ENCODE results near the gene FOXS1. TPM values are rescaled to one million over a fixed set of nuclear protein-coding genes. Genes with fewer than 3 reads are reported as not detected.
"Not testable (repeated sequence)": the region's sequence is repeated elsewhere in the genome, so short reads cannot be mapped to it uniquely, and the experiment has no call there.

The FOXS1 gene
- total RNA-seq, 2 experiments from 2014 or later = not detected

DNA sequence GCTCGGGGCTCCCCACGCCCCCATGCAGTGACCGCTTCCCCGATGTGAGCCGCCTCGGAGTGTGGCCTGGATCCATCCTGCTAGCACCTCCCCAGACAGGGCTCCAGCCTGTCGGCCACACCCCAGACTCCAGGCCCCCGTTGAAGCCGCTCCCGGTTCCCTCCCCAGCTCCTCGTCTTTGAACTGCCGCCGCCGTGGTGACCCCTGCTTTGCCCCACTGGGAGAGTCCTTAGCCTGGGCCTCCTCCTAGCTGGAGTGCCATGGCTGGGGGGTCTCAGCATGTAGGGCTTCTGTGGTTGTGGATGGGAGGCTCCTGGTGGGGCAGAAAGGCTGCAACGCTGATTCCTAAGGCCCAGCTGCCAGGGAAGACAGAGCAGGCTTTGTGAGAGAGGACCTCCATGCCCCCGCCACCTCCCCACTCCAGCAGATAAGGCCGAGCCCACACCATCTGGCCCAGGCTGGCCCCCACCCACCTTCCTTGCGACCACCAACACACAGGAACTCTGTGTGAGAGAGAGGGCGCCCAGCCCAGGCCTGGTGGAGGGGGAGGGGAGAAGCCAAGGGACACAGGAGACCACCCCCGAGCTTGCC lies 11.4 kb downstream of the FOXS1 start:
- no peaks in the 10 kb centered on the region for H3K27me3 Mint-ChIP-seq
- ChIA-PET POLR2A (no interaction called here), CTCF (interaction anchor here (0.7 to 6.5 kb wide), 6 partner anchors 11 to 257 kb away, joined by 3 to 35 read pairs (median 4); no protein-coding TSS in a partner anchor)
- H3K4me3 Mint-ChIP-seq = no peak overlapping the region
- no peaks in the 10 kb centered on the region for H3K36me3 Mint-ChIP-seq (ENCODE audit: low read depth)
- no peaks in the 10 kb centered on the region for H3K9me3 Mint-ChIP-seq
- H3K4me1 Mint-ChIP-seq = peaks cover 26% of the 10 kb centered on the region
- H3K27ac Mint-ChIP-seq = no peak overlapping the region
- DNase-seq = no peak

DNA sequence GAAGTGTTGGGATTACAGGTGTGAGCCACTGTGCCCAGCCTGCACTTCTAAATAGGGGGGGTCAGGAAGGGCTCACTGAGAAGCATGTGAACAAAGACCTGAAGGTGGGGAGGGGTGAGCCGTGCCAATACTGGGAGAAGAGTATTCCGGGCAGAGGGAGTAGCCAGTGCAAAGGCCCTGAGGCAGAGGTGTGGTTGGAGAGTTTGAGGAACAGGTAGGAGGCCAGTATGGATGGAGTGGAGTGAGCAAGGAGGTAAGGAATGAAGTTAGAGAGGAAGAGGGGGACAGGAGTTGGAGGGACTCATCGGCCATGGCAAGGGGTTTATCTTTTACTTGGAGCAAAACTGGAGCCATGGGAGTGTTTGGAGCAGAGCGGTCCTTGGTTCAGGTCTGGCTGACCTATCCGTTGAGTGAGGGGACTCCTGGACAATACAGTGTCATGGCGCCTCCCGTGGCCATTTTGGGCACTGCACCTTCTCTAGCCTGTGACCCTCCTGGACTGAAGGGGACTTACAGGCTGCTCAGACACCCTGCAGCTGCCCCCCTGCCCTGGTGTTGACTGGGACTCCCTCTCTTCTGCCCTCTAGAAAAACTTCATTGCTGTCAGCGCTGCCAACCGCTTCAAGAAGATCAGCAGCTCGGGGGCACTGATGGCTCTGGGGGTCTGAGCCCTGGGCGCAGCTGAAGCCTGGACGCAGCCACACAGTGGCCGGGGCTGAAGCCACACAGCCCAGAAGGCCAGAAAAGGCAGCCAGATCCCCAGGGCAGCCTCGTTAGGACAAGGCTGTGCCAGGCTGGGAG lies 12.1 kb downstream of the FOXS1 start:
- ChIA-PET POLR2A (no interaction called here), CTCF (interaction anchor here (0.7 to 6.5 kb wide), 7 partner anchors 9 to 258 kb away, joined by 3 to 35 read pairs (median 4); no protein-coding TSS in a partner anchor)
- peaks cover 26% of the 10 kb centered on the region for H3K4me1 Mint-ChIP-seq
- H3K27me3 Mint-ChIP-seq = no peaks in the 10 kb centered on the region
- no peak overlapping the region for H3K4me3 Mint-ChIP-seq
- no peak overlapping the region for H3K27ac Mint-ChIP-seq
- H3K36me3 Mint-ChIP-seq (ENCODE audit: low read depth) = no peaks in the 10 kb centered on the region
- peak; percentile 65 for DNase-seq
- no peaks in the 10 kb centered on the region for H3K9me3 Mint-ChIP-seq

DNA sequence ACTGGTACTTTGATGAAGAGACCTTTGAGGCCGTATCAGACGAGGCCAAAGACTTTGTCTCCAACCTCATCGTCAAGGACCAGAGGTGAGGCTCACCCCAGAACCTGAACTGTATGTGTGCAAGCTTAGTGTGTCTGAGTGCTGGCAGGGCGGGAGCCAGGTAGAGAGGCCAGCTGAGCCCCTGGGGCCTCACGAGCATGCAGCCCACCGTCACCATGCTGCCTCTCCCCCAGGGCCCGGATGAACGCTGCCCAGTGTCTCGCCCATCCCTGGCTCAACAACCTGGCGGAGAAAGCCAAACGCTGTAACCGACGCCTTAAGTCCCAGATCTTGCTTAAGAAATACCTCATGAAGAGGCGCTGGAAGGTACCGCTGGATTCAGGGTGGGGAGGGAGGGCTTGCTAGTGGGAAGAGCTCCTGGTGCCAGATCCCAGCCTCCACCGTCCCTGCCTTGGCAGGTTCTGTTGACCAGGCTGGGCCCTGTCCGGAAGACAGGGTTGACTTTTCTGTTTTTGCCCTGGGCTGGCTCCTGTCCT lies 13.6 kb downstream of the FOXS1 start:
- Mint-ChIP-seq H3K36me3 (ENCODE audit: low read depth) (no peaks in the 10 kb centered on the region), H3K9me3 (no peaks in the 10 kb centered on the region), H3K27ac (no peak overlapping the region), H3K4me3 (no peak overlapping the region), H3K4me1 (peaks cover 18% of the 10 kb centered on the region), H3K27me3 (no peaks in the 10 kb centered on the region)
- POLR2A ChIA-PET = no interaction called here
- no peak for DNase-seq
- CTCF ChIA-PET = interaction anchor here (1.7 kb wide), 1 partner anchor 10 kb away, joined by 3 read pairs; no protein-coding TSS in a partner anchor

DNA sequence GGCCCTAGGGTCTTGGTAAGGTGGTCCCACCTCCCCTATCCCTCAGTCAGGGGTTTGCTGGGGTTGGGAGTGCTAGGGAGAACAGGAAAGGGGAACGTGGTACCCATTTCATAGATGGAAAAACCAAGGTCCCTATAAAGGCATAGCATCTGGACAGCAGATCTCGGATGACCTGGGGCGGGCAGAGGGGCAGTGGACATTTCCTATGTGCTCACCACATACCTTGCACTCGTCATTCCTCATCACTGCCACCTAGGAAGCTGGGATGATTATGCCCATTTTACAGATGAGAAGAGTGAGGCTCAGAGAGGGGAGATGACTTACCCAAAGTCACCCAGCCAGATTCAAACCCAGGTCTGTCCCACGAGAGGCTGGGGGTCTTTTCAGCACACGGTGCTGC lies 14.2 kb downstream of the FOXS1 start:
- Mint-ChIP-seq H3K27me3 (no peaks in the 10 kb centered on the region), H3K4me3 (no peak overlapping the region), H3K27ac (no peak overlapping the region), H3K4me1 (peaks cover 13% of the 10 kb centered on the region), H3K9me3 (no peaks in the 10 kb centered on the region), H3K36me3 (ENCODE audit: low read depth) (no peaks in the 10 kb centered on the region)
- ChIA-PET CTCF (interaction anchor here (0.6 to 1.5 kb wide), 3 partner anchors 15 to 895 kb away, joined by 3 read pairs; no protein-coding TSS in a partner anchor), POLR2A (no interaction called here)
- no peak for DNase-seq

DNA sequence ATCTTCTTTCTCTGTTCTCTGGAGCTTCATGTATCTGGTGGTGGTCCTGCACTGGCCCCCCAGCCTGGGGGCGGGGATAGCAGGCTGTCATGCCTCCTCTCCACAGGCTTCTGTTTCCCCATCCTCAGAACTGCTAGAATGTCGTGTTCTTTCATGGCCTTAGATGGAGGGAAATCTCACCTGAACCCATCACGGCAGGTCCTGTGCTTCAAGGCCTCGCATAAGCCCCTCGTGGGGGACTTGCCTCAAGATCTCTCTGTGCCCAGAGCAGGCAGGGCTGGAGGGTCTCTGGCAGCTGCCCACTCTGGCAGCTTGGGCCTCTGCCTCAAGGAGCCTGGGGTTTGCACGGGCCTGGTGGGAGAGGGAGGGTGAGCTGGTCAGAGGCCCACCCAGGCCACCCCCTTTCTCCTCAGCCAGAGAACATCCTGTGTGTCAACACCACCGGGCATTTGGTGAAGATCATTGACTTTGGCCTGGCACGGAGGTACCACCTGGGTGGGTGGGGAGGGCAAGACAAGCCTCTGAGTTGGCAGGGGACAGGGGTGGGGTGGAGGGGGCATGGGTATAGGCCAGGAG lies 14.9 kb downstream of the FOXS1 start:
- no peak for DNase-seq
- ChIA-PET CTCF (interaction anchor here (0.6 to 1.5 kb wide), 3 partner anchors 16 to 896 kb away, joined by 3 read pairs; no protein-coding TSS in a partner anchor), POLR2A (no interaction called here)
- H3K27ac Mint-ChIP-seq = no peak overlapping the region
- peaks cover 6% of the 10 kb centered on the region for H3K4me1 Mint-ChIP-seq
- no peak overlapping the region for H3K4me3 Mint-ChIP-seq
- H3K27me3 Mint-ChIP-seq = no peaks in the 10 kb centered on the region
- H3K9me3 Mint-ChIP-seq = no peaks in the 10 kb centered on the region
- no peaks in the 10 kb centered on the region for H3K36me3 Mint-ChIP-seq (ENCODE audit: low read depth)

DNA sequence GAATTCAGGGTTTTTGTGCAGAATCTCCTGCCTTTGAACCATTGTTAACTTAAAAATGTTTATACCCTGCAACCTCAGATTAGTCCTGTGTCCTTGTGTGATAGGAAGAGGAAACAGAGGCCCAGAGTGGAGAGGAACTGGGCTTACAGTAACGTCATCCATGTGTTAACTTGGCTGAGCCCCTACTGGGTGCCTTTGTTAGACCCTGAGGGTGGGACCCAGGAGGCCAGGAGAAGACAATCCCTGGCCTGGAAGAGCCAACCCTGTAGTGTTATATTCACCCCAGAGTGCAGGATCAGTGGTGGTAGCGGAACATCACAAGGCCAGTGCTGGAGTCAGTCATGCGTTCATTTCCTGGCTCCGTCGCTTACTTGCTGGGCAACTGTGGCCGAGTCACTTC lies 15.7 kb downstream of the FOXS1 start:
- no peaks in the 10 kb centered on the region for H3K27me3 Mint-ChIP-seq
- ChIA-PET POLR2A (no interaction called here), CTCF (interaction anchor here (1.2 to 1.5 kb wide), 2 partner anchors 9 to 21 kb away, joined by 3 read pairs; no protein-coding TSS in a partner anchor)
- no peaks in the 10 kb centered on the region for H3K36me3 Mint-ChIP-seq (ENCODE audit: low read depth)
- DNase-seq = no peak
- H3K27ac Mint-ChIP-seq = no peak overlapping the region
- H3K4me3 Mint-ChIP-seq = no peak overlapping the region
- H3K9me3 Mint-ChIP-seq = no peaks in the 10 kb centered on the region
- H3K4me1 Mint-ChIP-seq = no peaks in the 10 kb centered on the region

DNA sequence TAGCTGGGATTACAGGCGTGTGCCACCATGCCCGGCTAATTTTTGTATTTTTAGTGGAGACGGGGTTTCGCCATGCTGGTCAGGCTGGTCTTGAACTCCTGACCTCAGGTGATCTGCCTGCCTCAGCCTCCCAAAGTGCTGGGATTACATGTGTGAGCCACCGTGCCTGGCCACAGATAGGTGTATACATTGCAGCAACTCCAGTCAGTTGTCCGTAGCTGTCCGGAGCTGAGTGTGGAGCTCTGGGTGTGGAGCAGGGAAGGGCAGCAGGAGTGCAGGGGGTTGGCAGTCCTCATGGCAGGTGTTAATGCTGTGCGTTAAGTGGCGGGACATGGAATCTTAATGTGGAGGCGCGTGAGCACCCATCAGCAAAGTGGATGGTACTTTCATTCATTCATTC lies 17.4 kb downstream of the FOXS1 start:
- H3K27ac Mint-ChIP-seq; POLR2A ChIA-PET; H3K9me3 Mint-ChIP-seq; H3K27me3 Mint-ChIP-seq; H3K4me3 Mint-ChIP-seq; DNase-seq; H3K4me1 Mint-ChIP-seq; H3K36me3 Mint-ChIP-seq (ENCODE audit: low read depth): not testable (repeated sequence)
- CTCF ChIA-PET = interaction anchor here (0.5 kb wide), 1 partner anchor 52 kb away, joined by 3 read pairs; no protein-coding TSS in a partner anchor

DNA sequence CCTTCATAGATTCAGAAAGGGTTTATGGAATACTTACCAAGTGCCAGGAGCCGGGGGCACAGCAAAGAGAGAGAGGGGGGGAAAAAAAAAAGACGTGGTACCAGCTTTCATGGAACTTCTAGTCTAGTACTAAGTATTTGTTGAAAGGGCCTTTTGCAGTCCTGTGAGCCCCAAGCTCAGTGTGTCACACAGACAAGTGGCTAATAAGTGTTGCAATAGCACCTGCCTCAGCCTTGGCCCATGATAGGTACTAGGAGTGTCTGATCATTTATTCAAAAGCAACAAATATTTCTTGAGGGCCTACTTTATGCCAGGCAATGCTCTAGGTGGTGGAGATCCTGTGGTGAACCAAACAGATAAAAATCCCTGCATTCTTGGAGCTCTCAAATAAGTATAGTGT lies 18.3 kb downstream of the FOXS1 start:
- CTCF ChIA-PET = interaction anchor here (0.7 to 0.9 kb wide), 2 partner anchors 10 to 25 kb away, joined by 3 read pairs; no protein-coding TSS in a partner anchor
- Mint-ChIP-seq H3K27me3 (no peaks in the 10 kb centered on the region), H3K4me1 (peaks cover 6% of the 10 kb centered on the region), H3K36me3 (ENCODE audit: low read depth) (no peaks in the 10 kb centered on the region), H3K9me3 (no peaks in the 10 kb centered on the region), H3K27ac (no peak overlapping the region), H3K4me3 (no peak overlapping the region)
- POLR2A ChIA-PET = interaction anchor here (0.6 to 1.2 kb wide), 2 partner anchors 10 to 362 kb away, joined by 3 to 5 read pairs; no protein-coding TSS in a partner anchor
- no peak for DNase-seq

DNA sequence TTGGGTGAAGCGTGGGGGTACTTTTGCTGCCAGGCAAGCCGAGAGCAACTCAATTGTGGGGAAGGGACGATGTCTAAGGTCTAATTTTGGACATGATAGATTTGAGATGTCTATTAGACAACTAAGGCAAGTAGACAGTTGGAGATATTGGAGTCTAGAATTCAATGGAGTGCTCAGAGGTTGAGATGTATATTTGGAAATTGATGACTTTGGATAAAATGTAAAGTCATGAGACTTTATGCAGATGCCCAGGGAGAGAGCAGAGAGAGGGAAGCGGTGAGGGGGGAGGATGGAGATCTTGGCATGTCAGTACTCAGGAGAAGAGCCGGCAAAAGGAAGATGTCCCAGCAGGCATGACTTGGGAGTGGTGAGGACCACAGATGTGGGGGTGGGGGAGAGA lies 19.3 kb downstream of the FOXS1 start:
- ChIA-PET CTCF (no interaction called here), POLR2A (no interaction called here)
- DNase-seq = no peak
- Mint-ChIP-seq H3K4me3 (no peak overlapping the region), H3K36me3 (ENCODE audit: low read depth) (no peaks in the 10 kb centered on the region), H3K27ac (no peak overlapping the region), H3K9me3 (no peaks in the 10 kb centered on the region), H3K4me1 (peaks cover 6% of the 10 kb centered on the region), H3K27me3 (no peaks in the 10 kb centered on the region)

DNA sequence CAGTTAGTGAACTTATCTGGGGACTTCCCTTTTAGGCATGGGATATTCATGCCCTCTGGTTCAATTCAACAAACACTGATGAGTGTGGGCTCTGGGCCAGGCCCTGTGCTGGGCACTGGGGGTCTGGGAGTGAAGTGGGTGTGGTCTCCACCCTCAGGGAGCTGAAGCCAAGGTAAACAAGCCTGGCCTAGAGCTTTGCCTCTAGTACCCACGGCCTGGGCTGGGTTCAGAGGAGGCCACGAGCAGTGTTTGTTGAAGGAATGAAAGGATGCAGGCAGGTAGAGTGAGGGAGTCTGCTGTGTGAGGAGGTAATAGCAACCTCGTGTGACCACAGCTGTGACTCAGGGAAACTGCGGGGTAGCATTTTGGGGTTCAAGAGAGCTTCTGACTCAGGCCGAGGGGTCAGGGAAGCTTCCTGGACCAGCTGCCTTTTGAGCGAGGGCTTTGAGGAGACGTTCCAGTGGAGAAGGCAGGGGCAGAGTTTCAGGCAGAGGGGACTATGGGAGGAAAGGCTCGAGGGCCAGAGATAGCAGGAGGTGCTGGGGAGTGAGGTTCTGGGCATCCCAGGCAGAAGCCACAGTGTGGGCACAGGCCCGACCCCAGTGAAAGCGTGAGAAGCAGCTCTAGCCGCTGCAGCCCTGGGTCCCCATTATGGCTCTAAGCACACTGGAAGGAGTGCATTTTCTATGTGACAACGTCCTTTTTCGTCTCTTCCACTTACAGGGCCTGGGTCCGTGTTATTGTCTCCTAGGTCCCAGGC lies 20.7 kb downstream of the FOXS1 start:
- ChIA-PET POLR2A (interaction anchor here (1.2 kb wide), 1 partner anchor 12 kb away, joined by 4 read pairs; no protein-coding TSS in a partner anchor), CTCF (interaction anchor here (0.6 to 4.0 kb wide), 5 partner anchors 12 to 266 kb away, joined by 3 to 54 read pairs (median 35); partner anchors contain the start of genes FOXS1 and PDRG1)
- H3K9me3 Mint-ChIP-seq = no peaks in the 10 kb centered on the region
- peaks cover 6% of the 10 kb centered on the region for H3K4me1 Mint-ChIP-seq
- DNase-seq = no peak
- H3K4me3 Mint-ChIP-seq = no peak overlapping the region
- H3K27me3 Mint-ChIP-seq = no peaks in the 10 kb centered on the region
- H3K27ac Mint-ChIP-seq = no peak overlapping the region
- H3K36me3 Mint-ChIP-seq (ENCODE audit: low read depth) = no peaks in the 10 kb centered on the region

DNA sequence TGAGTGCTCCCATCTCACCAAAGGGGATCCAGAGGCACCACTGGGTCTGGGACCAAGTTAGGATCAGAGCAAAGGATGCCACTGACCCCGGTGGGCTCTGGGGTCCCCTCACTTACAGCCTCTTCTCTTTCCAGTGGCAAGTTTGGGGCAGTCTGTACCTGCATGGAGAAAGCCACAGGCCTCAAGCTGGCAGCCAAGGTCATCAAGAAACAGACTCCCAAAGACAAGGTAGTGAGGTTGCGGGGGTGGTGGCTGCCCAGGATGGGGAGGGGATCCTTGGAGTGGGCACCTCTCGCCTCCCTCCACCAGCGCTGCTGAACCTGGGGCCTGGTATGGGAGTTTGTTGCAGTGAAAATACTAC lies 21.3 kb downstream of the FOXS1 start:
- Mint-ChIP-seq H3K27me3 (no peaks in the 10 kb centered on the region), H3K4me3 (no peak overlapping the region), H3K27ac (no peak overlapping the region), H3K9me3 (no peaks in the 10 kb centered on the region), H3K4me1 (peaks cover 6% of the 10 kb centered on the region), H3K36me3 (ENCODE audit: low read depth) (no peaks in the 10 kb centered on the region)
- no peak for DNase-seq
- POLR2A ChIA-PET = interaction anchor here (1.1 to 1.2 kb wide), 2 partner anchors 12 to 22 kb away, joined by 3 to 4 read pairs; no protein-coding TSS in a partner anchor
- CTCF ChIA-PET = interaction anchor here (0.6 to 4.0 kb wide), 6 partner anchors 13 to 267 kb away, joined by 3 to 54 read pairs (median 28); partner anchors contain the start of genes FOXS1 and PDRG1

DNA sequence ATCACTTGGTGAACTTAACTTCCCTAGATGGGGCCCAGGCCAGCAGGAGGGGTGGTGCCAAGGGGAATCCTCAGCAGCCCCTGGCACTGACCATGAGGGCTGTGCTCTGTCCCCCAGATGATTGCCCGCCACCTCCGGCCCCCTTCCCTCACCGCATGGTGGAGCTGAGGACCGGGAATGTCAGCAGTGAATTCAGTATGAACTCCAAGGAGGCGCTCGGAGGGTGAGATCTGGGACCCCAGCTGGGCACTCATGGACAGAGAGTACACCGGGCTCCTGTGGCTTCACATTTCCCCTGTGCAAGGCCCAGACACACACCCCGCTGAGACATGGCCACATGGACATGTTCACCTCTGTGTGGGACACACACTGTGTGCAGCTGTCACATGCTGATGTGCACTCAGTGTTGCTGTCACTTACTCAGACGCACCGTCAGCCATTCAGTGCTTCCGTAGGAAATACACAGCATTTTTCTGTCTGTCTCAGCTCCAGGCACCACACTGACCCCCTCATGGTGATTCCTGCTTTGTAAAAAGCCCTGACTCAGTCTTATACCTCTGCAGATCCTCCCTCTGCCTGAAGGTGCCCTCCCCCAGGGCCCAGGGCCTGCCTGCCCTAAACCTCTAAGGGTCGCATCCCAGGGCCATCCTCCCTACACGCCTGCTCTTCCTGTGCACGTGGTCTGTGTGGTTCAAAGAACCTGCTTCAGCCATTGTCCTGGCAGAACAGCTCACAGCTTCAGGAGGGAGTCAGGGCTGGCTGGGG lies 21.9 kb downstream of the FOXS1 start:
- no peak for DNase-seq
- Mint-ChIP-seq H3K4me3 (no peak overlapping the region), H3K27me3 (no peaks in the 10 kb centered on the region), H3K27ac (no peak overlapping the region), H3K36me3 (ENCODE audit: low read depth) (no peaks in the 10 kb centered on the region), H3K4me1 (peaks cover 6% of the 10 kb centered on the region), H3K9me3 (no peaks in the 10 kb centered on the region)
- ChIA-PET CTCF (interaction anchor here (0.6 to 4.0 kb wide), 17 partner anchors 10 to 268 kb away, joined by 3 to 54 read pairs (median 6); partner anchors contain the start of genes FOXS1 and PDRG1), POLR2A (interaction anchor here (1.1 kb wide), 1 partner anchor 23 kb away, joined by 3 read pairs; no protein-coding TSS in a partner anchor)
